ENCODE data around the gene FUNDC1. TPM values are rescaled to one million over a fixed set of nuclear protein-coding genes. Genes with fewer than 3 reads are reported as not detected.
"Not testable (repeated sequence)": the region's sequence is repeated elsewhere in the genome, so short reads cannot be mapped to it uniquely, and the experiment has no call there.

Gene FUNDC1
- polyA plus RNA-seq (ENCODE audit: insufficient read length in 10 of 10), result 10 to 100 TPM; 11.4 to 15.6 (median 13.0) TPM
- long read RNA-seq, donor 1, transcript FUNDC1-201 (5 exons, 1,196 nt), result major isoform, 7 of 10 reads
- long read RNA-seq, donor 1, partial matches to known transcripts, result 0 of 10 reads
- long read RNA-seq, donor 1, other reads (novel, unspliced or antisense), result 0 of 10 reads
- long read RNA-seq, donor 2, transcript FUNDC1-201 (5 exons, 1,196 nt), result major isoform, 5 of 11 reads
- long read RNA-seq, donor 2, partial matches to known transcripts, result 5 of 11 reads
- long read RNA-seq, donor 2, other reads (novel, unspliced or antisense), result 0 of 11 reads
- long read RNA-seq, donor 3, result 0 reads
- long read RNA-seq, donor 4, transcript FUNDC1-201 (5 exons, 1,196 nt), result major isoform, 7 of 7 reads
- long read RNA-seq, donor 4, partial matches to known transcripts, result 0 of 7 reads
- long read RNA-seq, donor 4, other reads (novel, unspliced or antisense), result 0 of 7 reads
- long read RNA-seq, donor 5, transcript FUNDC1-201 (5 exons, 1,196 nt), result major isoform, 7 of 8 reads
- long read RNA-seq, donor 5, partial matches to known transcripts, result 0 of 8 reads
- long read RNA-seq, donor 5, other reads (novel, unspliced or antisense), result 0 of 8 reads
- long read RNA-seq, donor 6, transcript FUNDC1-201 (5 exons, 1,196 nt), result major isoform, 6 of 7 reads
- long read RNA-seq, donor 6, partial matches to known transcripts, result 0 of 7 reads
- long read RNA-seq, donor 6, other reads (novel, unspliced or antisense), result 0 of 7 reads
- long read RNA-seq, donor 7, partial matches to known transcripts, result 0 of 2 reads
- long read RNA-seq, donor 7, other reads (novel, unspliced or antisense), result 0 of 2 reads
- long read RNA-seq, donor 8, transcript FUNDC1-201 (5 exons, 1,196 nt), result major isoform, 6 of 7 reads
- long read RNA-seq, donor 8, partial matches to known transcripts, result 0 of 7 reads
- long read RNA-seq, donor 8, other reads (novel, unspliced or antisense), result 0 of 7 reads
- long read RNA-seq, donor 9, partial matches to known transcripts, result 0 of 1 reads
- long read RNA-seq, donor 9, other reads (novel, unspliced or antisense), result 0 of 1 reads

- peak; percentile 94 to 97 (median 97) for DNase-seq
Observed at GRCh38 chrX:44542567-44543325, at the start of gene FUNDC1. FUNDC1 (minus strand) TSS chrX:44542859; CDS start chrX:44542832, 27 bp downstream.

GRCh38 chrX:44585866-44586265, 43.2 kb upstream of the FUNDC1 start:
- DNase-seq, result no peak

- DNase-seq, result no peak
Observed at GRCh38 chrX:44580466-44580865, 37.8 kb upstream of the FUNDC1 start.

- DNase-seq, result no peak
Observed at GRCh38 chrX:44572340-44572938, 29.8 kb upstream of the FUNDC1 start.

- peak in 1 of 3 donors; percentile 2 for DNase-seq
Observed at GRCh38 chrX:44570522-44570921, 27.9 kb upstream of the FUNDC1 start.

GRCh38 chrX:44569122-44569521, 26.5 kb upstream of the FUNDC1 start:
- peak in 1 of 3 donors; percentile 4 for DNase-seq

GRCh38 chrX:44568196-44568595, 25.5 kb upstream of the FUNDC1 start:
- peak in 1 of 3 donors; percentile 5 for DNase-seq

- not testable (repeated sequence) for DNase-seq
Observed at GRCh38 chrX:44561896-44562295, 19.2 kb upstream of the FUNDC1 start.

GRCh38 chrX:44550563-44550962, 7.9 kb upstream of the FUNDC1 start:
- no peak for DNase-seq

GRCh38 chrX:44545454-44545853, 2.8 kb upstream of the FUNDC1 start:
- DNase-seq, result not testable (repeated sequence)

- no peak for DNase-seq
Observed at GRCh38 chrX:44544036-44544435, 1.4 kb upstream of the FUNDC1 start.

- DNase-seq, result no peak
Observed at GRCh38 chrX:44536198-44536597, 6.5 kb downstream of the FUNDC1 start.

- no peak for DNase-seq
Observed at GRCh38 chrX:44529310-44529709, 13.3 kb downstream of the FUNDC1 start.

- no peak for DNase-seq
Observed at GRCh38 chrX:44514272-44514671, 28.4 kb downstream of the FUNDC1 start.

- no peak for DNase-seq
Observed at GRCh38 chrX:44507292-44507691, 35.4 kb downstream of the FUNDC1 start.

GRCh38 chrX:44506678-44507077, 36.0 kb downstream of the FUNDC1 start:
- no peak for DNase-seq

GRCh38 chrX:44503560-44503959, 39.1 kb downstream of the FUNDC1 start:
- DNase-seq, result no peak

GRCh38 chrX:44495091-44495490, 47.6 kb downstream of the FUNDC1 start:
- DNase-seq, result no peak

- no peak for DNase-seq
Observed at GRCh38 chrX:44494357-44494756, 48.3 kb downstream of the FUNDC1 start.

GRCh38 chrX:44489515-44489914, 53.1 kb downstream of the FUNDC1 start:
- DNase-seq, result no peak

GRCh38 chrX:44484607-44485146, 58.0 kb downstream of the FUNDC1 start:
- no peak for DNase-seq
